ENCODE measurements around the gene TP73.

TP73 gene

DNA sequence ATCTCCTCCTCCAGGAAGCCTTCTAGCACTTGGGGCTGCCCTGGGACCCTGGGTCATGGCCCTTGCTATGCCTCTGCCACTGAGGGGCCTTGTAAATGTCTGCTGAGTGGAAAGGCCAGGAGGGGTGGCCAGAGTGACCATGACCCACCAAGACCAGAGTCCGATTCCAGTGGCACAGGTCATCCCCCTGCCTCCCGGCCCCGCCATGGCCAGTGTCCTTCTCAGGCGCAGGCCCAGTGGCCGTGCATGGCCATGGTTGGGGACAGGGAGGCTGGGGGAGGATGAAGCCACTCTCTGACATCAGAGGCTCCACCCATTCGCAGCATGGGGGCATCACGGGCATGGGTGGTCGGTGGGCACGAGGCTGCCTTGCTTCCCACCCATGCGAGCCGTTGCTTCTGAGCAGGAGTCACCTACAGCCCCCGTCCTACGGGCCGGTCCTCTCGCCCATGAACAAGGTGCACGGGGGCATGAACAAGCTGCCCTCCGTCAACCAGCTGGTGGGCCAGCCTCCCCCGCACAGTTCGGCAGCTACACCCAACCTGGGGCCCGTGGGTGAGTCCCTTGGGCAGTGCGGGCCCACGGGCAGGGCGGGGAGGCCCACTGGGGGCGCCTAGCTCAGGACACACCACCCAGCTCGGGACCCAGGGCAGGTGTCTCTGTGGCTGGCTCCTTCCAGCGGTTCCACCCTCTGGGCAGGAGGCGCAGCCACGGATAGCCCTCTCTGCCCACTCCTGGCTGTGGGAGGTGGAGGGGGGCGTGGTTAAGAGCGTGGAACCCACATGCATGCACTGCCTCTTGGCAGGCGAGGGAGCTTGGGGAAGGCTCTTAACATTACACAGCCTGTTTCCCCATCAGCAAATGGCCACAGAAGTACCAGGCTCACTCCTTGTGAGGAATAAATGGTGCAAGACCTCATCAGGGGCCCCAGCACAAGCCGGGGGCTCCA is 77.6 kb downstream of the TP73 start:
- peak; percentile 10 for DNase-seq (ENCODE audit: low read depth)
- TF ChIP-seq, protein P1, sequence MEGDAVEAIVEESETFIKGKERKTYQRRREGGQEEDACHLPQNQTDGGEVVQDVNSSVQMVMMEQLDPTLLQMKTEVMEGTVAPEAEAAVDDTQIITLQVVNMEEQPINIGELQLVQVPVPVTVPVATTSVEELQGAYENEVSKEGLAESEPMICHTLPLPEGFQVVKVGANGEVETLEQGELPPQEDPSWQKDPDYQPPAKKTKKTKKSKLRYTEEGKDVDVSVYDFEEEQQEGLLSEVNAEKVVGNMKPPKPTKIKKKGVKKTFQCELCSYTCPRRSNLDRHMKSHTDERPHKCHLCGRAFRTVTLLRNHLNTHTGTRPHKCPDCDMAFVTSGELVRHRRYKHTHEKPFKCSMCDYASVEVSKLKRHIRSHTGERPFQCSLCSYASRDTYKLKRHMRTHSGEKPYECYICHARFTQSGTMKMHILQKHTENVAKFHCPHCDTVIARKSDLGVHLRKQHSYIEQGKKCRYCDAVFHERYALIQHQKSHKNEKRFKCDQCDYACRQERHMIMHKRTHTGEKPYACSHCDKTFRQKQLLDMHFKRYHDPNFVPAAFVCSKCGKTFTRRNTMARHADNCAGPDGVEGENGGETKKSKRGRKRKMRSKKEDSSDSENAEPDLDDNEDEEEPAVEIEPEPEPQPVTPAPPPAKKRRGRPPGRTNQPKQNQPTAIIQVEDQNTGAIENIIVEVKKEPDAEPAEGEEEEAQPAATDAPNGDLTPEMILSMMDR (conservative IDR thresholded peaks at IDR 0.05; ENCODE audit: low read depth, low read length): no peak
- H3K4me3 ChIP-seq (ENCODE audit: low read depth, low read length): no peak overlapping the region

DNA sequence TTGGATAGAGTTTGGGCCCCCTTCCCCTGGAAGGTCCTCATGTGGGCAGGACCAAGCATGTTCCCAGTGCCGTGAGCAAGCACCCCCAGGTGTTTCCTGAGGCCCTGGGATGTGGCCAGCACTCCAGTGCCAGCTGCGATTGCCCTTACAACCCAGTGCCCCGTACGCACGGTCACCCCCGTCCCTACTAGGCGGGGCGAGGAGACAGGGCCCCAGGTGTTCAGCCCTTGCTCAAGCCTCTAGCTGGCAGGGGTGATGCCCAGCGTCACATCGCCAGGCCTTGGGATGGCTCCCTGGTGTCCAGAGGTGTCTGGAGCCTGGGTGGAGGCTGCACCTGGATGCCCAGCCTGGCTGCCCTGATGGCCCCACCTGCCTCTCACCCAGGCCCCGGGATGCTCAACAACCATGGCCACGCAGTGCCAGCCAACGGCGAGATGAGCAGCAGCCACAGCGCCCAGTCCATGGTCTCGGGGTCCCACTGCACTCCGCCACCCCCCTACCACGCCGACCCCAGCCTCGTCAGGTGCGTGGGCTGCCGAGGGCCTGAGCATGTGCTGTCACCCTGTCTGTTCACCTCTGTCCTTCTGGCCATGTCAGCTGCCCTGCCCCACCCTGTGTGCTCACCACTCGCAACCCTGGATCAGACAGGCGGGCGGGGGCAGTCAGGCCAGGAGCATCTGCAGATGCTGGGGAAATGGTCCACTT is 78.4 kb downstream of the TP73 start:
- TF ChIP-seq, protein P1 (conservative IDR thresholded peaks at IDR 0.05; ENCODE audit: low read depth, low read length): no peak
- DNase-seq (ENCODE audit: low read depth): no peak
- no peak overlapping the region for H3K4me3 ChIP-seq (ENCODE audit: low read depth, low read length)

DNA sequence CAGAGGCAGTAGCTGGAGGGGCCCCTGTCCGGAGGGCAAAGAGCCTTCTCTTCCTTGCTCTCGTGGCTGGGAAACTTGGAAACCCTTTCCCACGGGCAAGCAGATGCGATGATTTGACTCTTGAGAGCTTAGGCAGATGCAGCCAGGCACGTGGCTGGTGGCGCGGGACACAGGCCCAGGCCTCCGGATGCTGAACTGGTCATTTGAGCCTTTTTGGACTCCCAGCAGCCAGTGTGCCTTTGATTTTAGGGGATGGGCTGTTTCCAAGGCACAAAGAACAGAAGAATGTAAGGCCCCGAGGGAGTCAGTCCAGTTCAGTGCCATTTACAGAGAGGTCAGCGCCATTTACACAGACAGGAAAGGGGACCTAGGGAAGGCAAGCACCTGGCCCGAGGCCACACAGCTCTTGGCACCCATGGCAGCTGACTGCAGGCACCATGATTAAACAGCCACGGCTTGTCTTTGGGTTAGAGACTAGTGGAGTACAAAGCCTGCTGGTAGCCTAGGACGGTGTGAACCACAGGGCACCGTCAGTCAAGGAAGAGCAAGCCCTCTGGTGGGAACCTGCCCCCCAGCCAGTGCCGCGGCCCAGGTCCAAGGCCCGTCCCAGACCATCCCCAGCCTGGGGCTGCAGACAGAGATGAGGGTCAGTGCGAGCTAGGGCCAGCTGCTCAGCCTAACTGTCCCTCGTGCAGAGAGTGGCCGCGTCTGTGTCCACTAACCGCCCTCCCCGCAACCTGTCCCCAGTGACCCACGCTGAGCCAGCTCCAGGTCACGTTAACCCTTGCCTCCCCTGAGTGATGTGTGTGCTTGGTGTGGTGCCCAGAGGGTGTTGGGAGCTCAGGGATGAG is 79.5 kb downstream of the TP73 start:
- TF ChIP-seq, protein P1 (conservative IDR thresholded peaks at IDR 0.05; ENCODE audit: low read depth, low read length): no peak
- no peak overlapping the region for H3K4me3 ChIP-seq (ENCODE audit: low read depth, low read length)
- no peak for DNase-seq (ENCODE audit: low read depth)

DNA sequence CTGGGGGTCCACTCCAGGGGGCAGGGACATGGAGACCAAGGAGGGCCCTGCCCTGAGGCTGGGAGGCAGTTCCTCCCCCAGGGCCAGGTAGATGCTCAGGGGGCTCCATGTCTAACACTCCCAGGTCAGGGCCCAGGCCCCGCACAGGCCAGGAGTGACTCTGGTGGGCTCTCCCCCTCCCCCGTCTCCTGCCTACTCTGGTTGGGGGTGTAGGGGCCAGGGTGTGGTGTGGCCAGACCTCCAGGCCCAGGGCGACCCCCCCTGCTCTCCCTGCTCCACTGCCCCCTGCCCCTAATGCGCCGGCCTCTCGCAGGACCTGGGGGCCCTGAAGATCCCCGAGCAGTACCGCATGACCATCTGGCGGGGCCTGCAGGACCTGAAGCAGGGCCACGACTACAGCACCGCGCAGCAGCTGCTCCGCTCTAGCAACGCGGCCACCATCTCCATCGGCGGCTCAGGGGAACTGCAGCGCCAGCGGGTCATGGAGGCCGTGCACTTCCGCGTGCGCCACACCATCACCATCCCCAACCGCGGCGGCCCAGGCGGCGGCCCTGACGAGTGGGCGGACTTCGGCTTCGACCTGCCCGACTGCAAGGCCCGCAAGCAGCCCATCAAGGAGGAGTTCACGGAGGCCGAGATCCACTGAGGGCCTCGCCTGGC is 80.2 kb downstream of the TP73 start:
- no peak for DNase-seq (ENCODE audit: low read depth)
- no peak overlapping the region for H3K4me3 ChIP-seq (ENCODE audit: low read depth, low read length)
- TF ChIP-seq, protein P1 (conservative IDR thresholded peaks at IDR 0.05; ENCODE audit: low read depth, low read length): no peak

DNA sequence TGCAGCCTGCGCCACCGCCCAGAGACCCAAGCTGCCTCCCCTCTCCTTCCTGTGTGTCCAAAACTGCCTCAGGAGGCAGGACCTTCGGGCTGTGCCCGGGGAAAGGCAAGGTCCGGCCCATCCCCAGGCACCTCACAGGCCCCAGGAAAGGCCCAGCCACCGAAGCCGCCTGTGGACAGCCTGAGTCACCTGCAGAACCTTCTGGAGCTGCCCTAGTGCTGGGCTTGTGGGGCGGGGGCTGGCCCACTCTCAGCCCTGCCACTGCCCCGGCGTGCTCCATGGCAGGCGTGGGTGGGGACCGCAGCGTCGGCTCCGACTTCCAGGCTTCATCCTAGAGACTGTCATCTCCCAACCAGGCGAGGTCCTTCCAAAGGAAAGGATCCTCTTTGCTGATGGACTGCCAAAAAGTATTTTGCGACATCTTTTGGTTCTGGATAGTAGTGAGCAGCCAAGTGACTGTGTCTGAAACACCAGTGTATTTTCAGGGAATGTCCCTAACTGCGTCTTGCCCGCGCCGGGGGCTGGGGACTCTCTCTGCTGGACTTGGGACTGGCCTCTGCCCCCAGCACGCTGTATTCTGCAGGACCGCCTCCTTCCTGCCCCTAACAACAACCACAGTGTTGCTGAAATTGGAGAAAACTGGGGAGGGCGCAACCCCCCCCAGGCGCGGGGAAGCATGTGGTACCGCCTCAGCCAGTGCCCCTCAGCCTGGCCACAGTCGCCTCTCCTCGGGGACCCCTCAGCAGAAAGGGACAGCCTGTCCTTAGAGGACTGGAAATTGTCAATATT is 81.0 kb downstream of the TP73 start:
- TF ChIP-seq, protein P1 (conservative IDR thresholded peaks at IDR 0.05; ENCODE audit: low read depth, low read length): no peak
- no peak overlapping the region for H3K4me3 ChIP-seq (ENCODE audit: low read depth, low read length)
- no peak for DNase-seq (ENCODE audit: low read depth)
